H1 (cell line): Measurements from ENCODE around the gene SIRT6. TPM values are rescaled to one million over a fixed set of nuclear protein-coding genes. Genes with fewer than 3 reads are reported as not detected.

Experiments
- EZH2 ChIP-seq: fragments of 200-600 bp; sonication (generic); IDR thresholded peaks from 2 replicates; pipeline ENCODE4 v1.7.1; 2012; ENCODE audit warnings: low read depth, mild to moderate bottlenecking, moderate library complexity, low read length, inconsistent platforms; ENCODE audit not compliant: severe bottlenecking
- GABPA ChIP-seq: IDR thresholded peaks from 2 replicates; pipeline ENCODE4 v1.6.1; 2011; ENCODE audit warnings: mild to moderate bottlenecking, low read length, moderate library complexity, borderline replicate concordance; ENCODE audit not compliant: insufficient read depth
- HDAC2 ChIP-seq, 2 experiments: fragments of 300-600 bp in 1 of 2; sonication (generic) in 1 of 2; IDR thresholded peaks; 2 replicates each; pipeline ENCODE4 v1.6.1; 2011 to 2012; ENCODE audit warnings: low read depth in 2 of 2, low read length in 2 of 2, mild to moderate bottlenecking in 2 of 2, moderate library complexity in 2 of 2, borderline replicate concordance in 1 of 2, inconsistent platforms in 1 of 2
- polyA plus RNA-seq, 7 experiments: library from polyadenylated mRNA; depleted of rRNA in 3 of 7; stranded (reverse) in 5 of 7; unstranded in 2 of 7; fragments of >200 nt in 5 of 7; fragments of 200-250 nt in 2 of 7; gene quantifications; 1 replicate in 5 of 7; 2 replicates in 1 of 7; 4 replicates in 1 of 7; pipeline versions ENCODE4 v1.2.1 to v1.2.3, GENCODE V29; 2011 to 2013; ENCODE audit warnings: missing spikeins in 2 of 7, mixed read lengths in 2 of 7
- total RNA-seq: library from RNA; stranded (reverse); fragmentation: NEBNext Ultra II Directional; extraction: Animal tissue kit (Norgen Biotek cat#: 25700); gene quantifications from 2 replicates; pipeline ENCODE4 v1.2.1, GENCODE V29; 2021

The SIRT6 gene
- total and polyA plus RNA-seq, 2 of the 8 experiments (the other 6 are each of a cell fraction or from before 2014, with no cell fraction given): 25.2 to 27.0 TPM

- TF ChIP-seq HDAC2 (IDR thresholded peaks at IDR 0.05; ENCODE audit: borderline replicate concordance in 1 of 2, low read depth in 2 of 2, low read length in 2 of 2): no peak
- TF ChIP-seq GABPA: no peak
- no peak for TF ChIP-seq EZH2
Measured at GRCh38 chr19:4134351-4134750, 48.0 kb downstream of the SIRT6 start (continued).
